ENCODE results near the gene SYTL1. TPM values are rescaled to one million over a fixed set of nuclear protein-coding genes. Genes with fewer than 3 reads are reported as not detected.

Gene SYTL1
- total and polyA plus RNA-seq, 9 of the 15 experiments (the other 6 are each of a cell fraction or from before 2014, with no cell fraction given): 0.04 to 9.3 (median 1.7) TPM

DNA sequence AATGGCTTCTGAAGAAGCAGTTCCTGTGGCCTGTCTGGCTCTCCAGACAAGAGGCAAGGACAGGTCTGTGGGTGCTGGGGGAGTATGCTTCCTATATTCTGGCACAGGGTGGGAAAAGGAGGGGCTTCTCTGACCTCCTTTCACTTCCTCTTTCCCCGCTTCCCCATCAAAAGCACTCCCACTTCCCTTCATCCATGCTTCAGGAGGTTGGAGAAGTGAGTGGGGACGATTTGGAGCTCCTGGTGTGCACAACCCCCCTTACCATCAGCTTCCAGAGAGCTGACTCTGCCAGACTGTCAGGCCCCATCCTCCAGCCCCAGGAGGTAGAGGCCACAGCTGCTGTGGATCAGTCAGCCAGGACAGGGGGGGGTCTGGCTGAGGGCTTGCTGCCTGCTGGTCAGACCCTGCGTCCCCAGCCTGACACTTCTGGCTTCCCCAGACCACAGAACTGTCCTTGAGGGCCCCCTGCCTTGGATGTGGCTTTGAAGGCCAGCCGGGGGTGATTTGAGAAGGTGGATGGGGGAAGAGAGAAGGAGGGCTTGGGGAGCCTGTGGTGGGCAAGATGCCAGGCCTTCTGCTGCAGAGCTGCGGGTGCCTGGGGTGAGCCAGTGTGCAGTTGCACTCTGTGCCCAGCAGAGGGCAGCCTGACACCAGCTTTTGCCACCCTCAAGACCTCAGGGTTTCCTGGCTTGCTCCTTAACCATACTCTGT lies 41.3 kb upstream of the SYTL1 start (continued):
- TF ChIP-seq, protein P1, sequence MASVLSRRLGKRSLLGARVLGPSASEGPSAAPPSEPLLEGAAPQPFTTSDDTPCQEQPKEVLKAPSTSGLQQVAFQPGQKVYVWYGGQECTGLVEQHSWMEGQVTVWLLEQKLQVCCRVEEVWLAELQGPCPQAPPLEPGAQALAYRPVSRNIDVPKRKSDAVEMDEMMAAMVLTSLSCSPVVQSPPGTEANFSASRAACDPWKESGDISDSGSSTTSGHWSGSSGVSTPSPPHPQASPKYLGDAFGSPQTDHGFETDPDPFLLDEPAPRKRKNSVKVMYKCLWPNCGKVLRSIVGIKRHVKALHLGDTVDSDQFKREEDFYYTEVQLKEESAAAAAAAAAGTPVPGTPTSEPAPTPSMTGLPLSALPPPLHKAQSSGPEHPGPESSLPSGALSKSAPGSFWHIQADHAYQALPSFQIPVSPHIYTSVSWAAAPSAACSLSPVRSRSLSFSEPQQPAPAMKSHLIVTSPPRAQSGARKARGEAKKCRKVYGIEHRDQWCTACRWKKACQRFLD (CRISPR knock-in tag; IDR thresholded peaks at IDR 0.05): no peak
- no peak for TF ChIP-seq CBX2 (IDR thresholded peaks at IDR 0.05; ENCODE audit: insufficient read depth, low read length, poor library complexity, severe bottlenecking)
- TF ChIP-seq ZSCAN32 (CRISPR knock-in tag; IDR thresholded peaks at IDR 0.05): no peak
- TF ChIP-seq, protein P2, sequence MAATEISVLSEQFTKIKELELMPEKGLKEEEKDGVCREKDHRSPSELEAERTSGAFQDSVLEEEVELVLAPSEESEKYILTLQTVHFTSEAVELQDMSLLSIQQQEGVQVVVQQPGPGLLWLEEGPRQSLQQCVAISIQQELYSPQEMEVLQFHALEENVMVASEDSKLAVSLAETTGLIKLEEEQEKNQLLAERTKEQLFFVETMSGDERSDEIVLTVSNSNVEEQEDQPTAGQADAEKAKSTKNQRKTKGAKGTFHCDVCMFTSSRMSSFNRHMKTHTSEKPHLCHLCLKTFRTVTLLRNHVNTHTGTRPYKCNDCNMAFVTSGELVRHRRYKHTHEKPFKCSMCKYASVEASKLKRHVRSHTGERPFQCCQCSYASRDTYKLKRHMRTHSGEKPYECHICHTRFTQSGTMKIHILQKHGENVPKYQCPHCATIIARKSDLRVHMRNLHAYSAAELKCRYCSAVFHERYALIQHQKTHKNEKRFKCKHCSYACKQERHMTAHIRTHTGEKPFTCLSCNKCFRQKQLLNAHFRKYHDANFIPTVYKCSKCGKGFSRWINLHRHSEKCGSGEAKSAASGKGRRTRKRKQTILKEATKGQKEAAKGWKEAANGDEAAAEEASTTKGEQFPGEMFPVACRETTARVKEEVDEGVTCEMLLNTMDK (IDR thresholded peaks at IDR 0.05; ENCODE audit: borderline replicate concordance, insufficient read depth, low read depth, low read length, poor library complexity, severe bottlenecking): peak; percentile 40
- no peak for TF ChIP-seq ZNF644 (tag; IDR thresholded peaks at IDR 0.05; ENCODE audit: low read depth)
- no peak for TF ChIP-seq SIX5 (IDR thresholded peaks at IDR 0.05; ENCODE audit: borderline replicate concordance in 1 of 2, insufficient read depth in 1 of 2, low read depth in 1 of 2, low read length in 2 of 2)
- TF ChIP-seq U2AF2 (optimal IDR thresholded peaks at IDR 0.05; ENCODE audit: low read depth, low read length): no peak
- TF ChIP-seq U2AF1 (optimal IDR thresholded peaks at IDR 0.05; ENCODE audit: low read depth, low read length): no peak
- no peak for TF ChIP-seq ZC3H11A (IDR thresholded peaks at IDR 0.05; ENCODE audit: low read depth, low read length)
- no peak for TF ChIP-seq ZNF445 (CRISPR knock-in tag; IDR thresholded peaks at IDR 0.05; ENCODE audit: low read depth)
- TF ChIP-seq TEAD2 (tag; IDR thresholded peaks at IDR 0.05): no peak
- TF ChIP-seq, protein P3, sequence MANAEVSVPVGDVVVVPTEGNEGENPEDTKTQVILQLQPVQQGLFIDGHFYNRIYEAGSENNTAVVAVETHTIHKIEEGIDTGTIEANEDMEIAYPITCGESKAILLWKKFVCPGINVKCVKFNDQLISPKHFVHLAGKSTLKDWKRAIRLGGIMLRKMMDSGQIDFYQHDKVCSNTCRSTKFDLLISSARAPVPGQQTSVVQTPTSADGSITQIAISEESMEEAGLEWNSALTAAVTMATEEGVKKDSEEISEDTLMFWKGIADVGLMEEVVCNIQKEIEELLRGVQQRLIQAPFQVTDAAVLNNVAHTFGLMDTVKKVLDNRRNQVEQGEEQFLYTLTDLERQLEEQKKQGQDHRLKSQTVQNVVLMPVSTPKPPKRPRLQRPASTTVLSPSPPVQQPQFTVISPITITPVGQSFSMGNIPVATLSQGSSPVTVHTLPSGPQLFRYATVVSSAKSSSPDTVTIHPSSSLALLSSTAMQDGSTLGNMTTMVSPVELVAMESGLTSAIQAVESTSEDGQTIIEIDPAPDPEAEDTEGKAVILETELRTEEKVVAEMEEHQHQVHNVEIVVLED (CRISPR knock-in tag; IDR thresholded peaks at IDR 0.05): no peak
- TF ChIP-seq HDAC3 (IDR thresholded peaks at IDR 0.05; ENCODE audit: borderline replicate concordance, partially characterized antibody): no peak
- no peak for TF ChIP-seq IRF2 (CRISPR knock-in tag; IDR thresholded peaks at IDR 0.05)
- TF ChIP-seq, protein P4, sequence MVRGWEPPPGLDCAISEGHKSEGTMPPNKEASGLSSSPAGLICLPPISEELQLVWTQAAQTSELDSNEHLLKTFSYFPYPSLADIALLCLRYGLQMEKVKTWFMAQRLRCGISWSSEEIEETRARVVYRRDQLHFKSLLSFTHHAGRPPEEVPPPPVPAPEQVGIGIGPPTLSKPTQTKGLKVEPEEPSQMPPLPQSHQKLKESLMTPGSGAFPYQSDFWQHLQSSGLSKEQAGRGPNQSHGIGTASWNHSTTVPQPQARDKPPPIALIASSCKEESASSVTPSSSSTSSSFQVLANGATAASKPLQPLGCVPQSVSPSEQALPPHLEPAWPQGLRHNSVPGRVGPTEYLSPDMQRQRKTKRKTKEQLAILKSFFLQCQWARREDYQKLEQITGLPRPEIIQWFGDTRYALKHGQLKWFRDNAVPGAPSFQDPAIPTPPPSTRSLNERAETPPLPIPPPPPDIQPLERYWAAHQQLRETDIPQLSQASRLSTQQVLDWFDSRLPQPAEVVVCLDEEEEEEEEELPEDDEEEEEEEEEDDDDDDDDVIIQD (CRISPR knock-in tag; IDR thresholded peaks at IDR 0.05): no peak
- TF ChIP-seq HDGF (IDR thresholded peaks at IDR 0.05): no peak
- TF ChIP-seq, protein P5, sequence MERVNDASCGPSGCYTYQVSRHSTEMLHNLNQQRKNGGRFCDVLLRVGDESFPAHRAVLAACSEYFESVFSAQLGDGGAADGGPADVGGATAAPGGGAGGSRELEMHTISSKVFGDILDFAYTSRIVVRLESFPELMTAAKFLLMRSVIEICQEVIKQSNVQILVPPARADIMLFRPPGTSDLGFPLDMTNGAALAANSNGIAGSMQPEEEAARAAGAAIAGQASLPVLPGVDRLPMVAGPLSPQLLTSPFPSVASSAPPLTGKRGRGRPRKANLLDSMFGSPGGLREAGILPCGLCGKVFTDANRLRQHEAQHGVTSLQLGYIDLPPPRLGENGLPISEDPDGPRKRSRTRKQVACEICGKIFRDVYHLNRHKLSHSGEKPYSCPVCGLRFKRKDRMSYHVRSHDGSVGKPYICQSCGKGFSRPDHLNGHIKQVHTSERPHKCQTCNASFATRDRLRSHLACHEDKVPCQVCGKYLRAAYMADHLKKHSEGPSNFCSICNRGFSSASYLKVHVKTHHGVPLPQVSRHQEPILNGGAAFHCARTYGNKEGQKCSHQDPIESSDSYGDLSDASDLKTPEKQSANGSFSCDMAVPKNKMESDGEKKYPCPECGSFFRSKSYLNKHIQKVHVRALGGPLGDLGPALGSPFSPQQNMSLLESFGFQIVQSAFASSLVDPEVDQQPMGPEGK (CRISPR knock-in tag; IDR thresholded peaks at IDR 0.05; ENCODE audit: borderline replicate concordance): no peak
- TF ChIP-seq STAG1 (CRISPR knock-in tag; IDR thresholded peaks at IDR 0.05; ENCODE audit: borderline replicate concordance): peak; percentile 96

Data from K562 (cell line).